Neural cell (in vitro differentiated cells): ENCODE data around the gene CEP70. TPM values are rescaled to one million over a fixed set of nuclear protein-coding genes. Genes with fewer than 3 reads are reported as not detected.

Source experiments
- H2AFZ ChIP-seq: fragments of 200-600, 300-800 bp; sonication (generic), shearing (Covaris generic); 2 replicates; pipeline ENCODE4 v1.6.0; 2014; ENCODE audit warnings: low read depth, mild to moderate bottlenecking, antibody characterized with exemption, low read length, moderate library complexity
- H3F3A ChIP-seq: fragments of 200-600 bp; shearing (Covaris generic); 2 replicates; pipeline ENCODE4 v1.6.1; 2016; ENCODE audit warnings: mild to moderate bottlenecking, moderate library complexity, mixed read lengths, antibody characterized with exemption, low read length; ENCODE audit not compliant: insufficient read depth, poor library complexity, severe bottlenecking
- H3K27ac ChIP-seq: fragments of 200-600, 300-800 bp; sonication (generic), shearing (Covaris generic); 2 replicates; pipeline ENCODE4 v1.5.1; 2014; ENCODE audit warnings: mild to moderate bottlenecking, low read length, moderate library complexity
- H3K27me3 ChIP-seq: fragments of 300-800, 200-600 bp; sonication (generic), shearing (Covaris generic); 2 replicates; pipeline ENCODE4 v1.6.0; 2014; ENCODE audit warnings: mild to moderate bottlenecking, low read depth, low read length, moderate library complexity; ENCODE audit not compliant: insufficient read depth
- H3K36me3 ChIP-seq: fragments of 300-800, 200-600 bp; sonication (generic), shearing (Covaris generic); 2 replicates; pipeline ENCODE4 v1.5.1; 2014; ENCODE audit warnings: mild to moderate bottlenecking, antibody characterized with exemption, low read length, moderate library complexity; ENCODE audit not compliant: insufficient read depth
- H3K4me2 ChIP-seq: fragments of 300-800, 200-600 bp; sonication (generic), shearing (Covaris generic); 2 replicates; pipeline ENCODE4 v1.6.0; 2014; ENCODE audit warnings: mild to moderate bottlenecking, low read length
- H3K4me3 ChIP-seq: fragments of 300-800, 200-600 bp; sonication (generic), shearing (Covaris generic); 2 replicates; pipeline ENCODE4 v1.5.1; 2014; ENCODE audit warnings: mild to moderate bottlenecking, low read length, moderate library complexity
- H3K79me2 ChIP-seq: fragments of 200-600 bp; shearing (Covaris generic); replicated peaks from 2 replicates; pipeline ENCODE4 v1.6.0; 2014; ENCODE audit warnings: mild to moderate bottlenecking, low read length, moderate library complexity; ENCODE audit not compliant: insufficient read depth
- H3K9ac ChIP-seq: fragments of 300-800, 200-600 bp; sonication (generic), shearing (Covaris generic); 2 replicates; pipeline ENCODE4 v1.6.1; 2016; ENCODE audit warnings: mild to moderate bottlenecking, low read length, mixed read lengths
- H3K9me2 ChIP-seq: fragments of 200-600 bp; shearing (Covaris generic); 2 replicates; pipeline ENCODE4 v1.6.1; 2016; ENCODE audit warnings: mild to moderate bottlenecking, low read length, mixed read lengths; ENCODE audit not compliant: insufficient read depth
- H3K9me3 ChIP-seq: fragments of 200-600, 300-800 bp; sonication (generic), shearing (Covaris generic); 2 replicates; pipeline ENCODE4 v1.6.1; 2016; ENCODE audit warnings: mild to moderate bottlenecking, mixed run types, low read length, moderate library complexity, mixed read lengths
- H4K20me1 ChIP-seq: fragments of 200-600 bp; shearing (Covaris generic); 2 replicates; pipeline ENCODE4 v1.6.1; 2016; ENCODE audit warnings: mild to moderate bottlenecking, mixed run types; ENCODE audit not compliant: insufficient read depth
- CTCF ChIP-seq: fragments of 450-650 bp; IDR thresholded peaks from 2 replicates; pipeline ENCODE4 v1.5.1; 2014; ENCODE audit warnings: antibody characterized with exemption, mild to moderate bottlenecking, moderate library complexity; ENCODE audit not compliant: poor library complexity, severe bottlenecking
- EP300 ChIP-seq: fragments of 450-650 bp; conservative IDR thresholded peaks from 2 replicates; pipeline ENCODE4 v1.6.1; 2014; ENCODE audit warnings: antibody characterized with exemption, mild to moderate bottlenecking, moderate library complexity; ENCODE audit not compliant: poor library complexity, severe bottlenecking
- EZH2 ChIP-seq: fragments of 200-600, 300-800 bp; shearing (Covaris generic), sonication (generic); IDR thresholded peaks from 2 replicates; pipeline ENCODE4 v1.6.1; 2014; ENCODE audit warnings: antibody characterized with exemption, low read length, borderline replicate concordance, mild to moderate bottlenecking; ENCODE audit not compliant: insufficient read depth, poor library complexity, severe bottlenecking
- MXI1 ChIP-seq: fragments of 450-650 bp; conservative IDR thresholded peaks from 2 replicates; pipeline ENCODE4 v1.6.1; 2014; ENCODE audit warnings: antibody characterized with exemption, mild to moderate bottlenecking; ENCODE audit not compliant: poor library complexity, severe bottlenecking
- POLR2AphosphoS5 ChIP-seq: IDR thresholded peaks from 2 replicates; pipeline ENCODE4 v1.6.1; 2012
- RAD21 ChIP-seq: fragments of 450-650 bp; conservative IDR thresholded peaks from 2 replicates; pipeline ENCODE4 v1.6.1; 2014; ENCODE audit warnings: antibody characterized with exemption, mild to moderate bottlenecking, moderate library complexity
- REST ChIP-seq: IDR thresholded peaks from 2 replicates; pipeline ENCODE4 v1.6.1; 2012; ENCODE audit warnings: borderline replicate concordance
- SMC3 ChIP-seq: fragments of 450-650 bp; conservative IDR thresholded peaks from 2 replicates; pipeline ENCODE4 v1.6.1; 2014; ENCODE audit warnings: antibody characterized with exemption, mild to moderate bottlenecking, moderate library complexity; ENCODE audit not compliant: poor library complexity
- TAF1 ChIP-seq: IDR thresholded peaks from 2 replicates; pipeline ENCODE4 v1.6.1; 2012; ENCODE audit warnings: low read depth
- polyA plus RNA-seq: library from polyadenylated mRNA; depleted of rRNA; stranded (reverse); fragments of >200 nt; gene quantifications from 2 replicates; pipeline ENCODE4 v1.2.3, GENCODE V29; 2014

Gene CEP70
- polyA plus RNA-seq, 1 donor from 2014 or later: 25.0 TPM

GRCh38 chr3:138470687-138471086 lies 123.4 kb downstream of the CEP70 start:
- Histone ChIP-seq H3K79me2 (no peaks in the 10 kb centered on the region), H3K9ac (no peak overlapping the region), H3K9me3 (no peaks in the 10 kb centered on the region), H3K36me3 (no peaks in the 10 kb centered on the region), H3K27me3 (no peaks in the 10 kb centered on the region), H3F3A (no peaks in the 10 kb centered on the region), H3K4me2 (no peak overlapping the region), H3K4me3 (no peak overlapping the region), H4K20me1 (no peaks in the 10 kb centered on the region), H3K27ac (no peak overlapping the region), H3K9me2 (no peaks in the 10 kb centered on the region), H2AFZ (no peak overlapping the region)
- TF ChIP-seq EP300 (no peak), MXI1 (no peak)

GRCh38 chr3:138469874-138470273 lies 124.2 kb downstream of the CEP70 start:
- Histone ChIP-seq H3K9me3 (no peaks in the 10 kb centered on the region), H2AFZ (no peak overlapping the region), H3K36me3 (no peaks in the 10 kb centered on the region), H3F3A (no peaks in the 10 kb centered on the region), H3K9me2 (no peaks in the 10 kb centered on the region), H3K4me2 (no peak overlapping the region), H3K79me2 (no peaks in the 10 kb centered on the region), H3K27ac (no peak overlapping the region), H3K4me3 (no peak overlapping the region), H3K9ac (no peak overlapping the region), H4K20me1 (no peaks in the 10 kb centered on the region), H3K27me3 (no peaks in the 10 kb centered on the region)
- TF ChIP-seq EZH2: no peak
- no peak for TF ChIP-seq TAF1
- TF ChIP-seq REST: no peak
- no peak for TF ChIP-seq RAD21
- no peak for TF ChIP-seq MXI1
- TF ChIP-seq SMC3: no peak
- TF ChIP-seq EP300: no peak
- no peak for TF ChIP-seq POLR2AphosphoS5

- Histone ChIP-seq H3K9ac (no peak overlapping the region), H3K9me2 (no peaks in the 10 kb centered on the region), H2AFZ (no peak overlapping the region), H3K36me3 (no peaks in the 10 kb centered on the region), H3K27me3 (no peaks in the 10 kb centered on the region), H3F3A (no peaks in the 10 kb centered on the region), H4K20me1 (no peaks in the 10 kb centered on the region), H3K4me2 (no peak overlapping the region), H3K9me3 (no peaks in the 10 kb centered on the region), H3K4me3 (no peak overlapping the region), H3K27ac (no peak overlapping the region), H3K79me2 (no peaks in the 10 kb centered on the region)
- TF ChIP-seq MXI1 (no peak), EP300 (no peak), SMC3 (no peak), TAF1 (no peak), RAD21 (no peak), REST (no peak), CTCF (no peak)
Measured at GRCh38 chr3:138468886-138469285, 125.2 kb downstream of the CEP70 start.
